Suprapubic skin (tissue), 3 donors: Measurements from ENCODE around the gene DRD1.

ENCODE experiments used
- POLR2AphosphoS5 ChIP-seq, 3 donors: sonication (generic); formaldehyde crosslinking; IDR thresholded peaks; one replicate each; pipeline ENCODE4 v1.6.1; 2017; ENCODE audit warnings: antibody characterized with exemption in 3 of 3
- TF ChIP-seq, protein P1 (sequence below), 2 donors: fragments of 200-600 bp in 1 of 2; fragments of 450-650 bp in 1 of 2; sonication (generic) in 1 of 2; IDR thresholded peaks; one replicate each; pipeline ENCODE4 v1.5.1; 2016 to 2019; ENCODE audit warnings: antibody characterized with exemption in 2 of 2, mild to moderate bottlenecking in 1 of 2, moderate library complexity in 1 of 2

DNA sequence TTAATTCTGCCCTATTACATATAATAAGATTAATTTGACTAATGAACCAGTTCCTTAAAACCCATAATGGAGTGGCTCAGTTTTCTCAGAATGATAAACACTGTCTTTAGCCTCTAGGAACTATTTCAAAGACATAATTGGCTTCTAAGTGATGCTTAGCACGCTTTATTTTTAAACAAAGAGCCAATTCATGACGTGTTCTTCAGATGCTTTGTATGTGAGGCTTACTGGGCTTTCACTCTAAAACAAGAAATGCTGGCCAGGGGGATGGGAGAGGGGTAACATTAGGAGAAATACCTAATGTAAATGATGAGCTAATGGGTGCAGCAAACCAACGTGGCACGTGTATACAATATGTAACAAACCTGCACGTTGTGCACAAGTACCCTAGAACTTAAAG, 26.8 kb upstream of the DRD1 start:
- TF ChIP-seq, protein P1, sequence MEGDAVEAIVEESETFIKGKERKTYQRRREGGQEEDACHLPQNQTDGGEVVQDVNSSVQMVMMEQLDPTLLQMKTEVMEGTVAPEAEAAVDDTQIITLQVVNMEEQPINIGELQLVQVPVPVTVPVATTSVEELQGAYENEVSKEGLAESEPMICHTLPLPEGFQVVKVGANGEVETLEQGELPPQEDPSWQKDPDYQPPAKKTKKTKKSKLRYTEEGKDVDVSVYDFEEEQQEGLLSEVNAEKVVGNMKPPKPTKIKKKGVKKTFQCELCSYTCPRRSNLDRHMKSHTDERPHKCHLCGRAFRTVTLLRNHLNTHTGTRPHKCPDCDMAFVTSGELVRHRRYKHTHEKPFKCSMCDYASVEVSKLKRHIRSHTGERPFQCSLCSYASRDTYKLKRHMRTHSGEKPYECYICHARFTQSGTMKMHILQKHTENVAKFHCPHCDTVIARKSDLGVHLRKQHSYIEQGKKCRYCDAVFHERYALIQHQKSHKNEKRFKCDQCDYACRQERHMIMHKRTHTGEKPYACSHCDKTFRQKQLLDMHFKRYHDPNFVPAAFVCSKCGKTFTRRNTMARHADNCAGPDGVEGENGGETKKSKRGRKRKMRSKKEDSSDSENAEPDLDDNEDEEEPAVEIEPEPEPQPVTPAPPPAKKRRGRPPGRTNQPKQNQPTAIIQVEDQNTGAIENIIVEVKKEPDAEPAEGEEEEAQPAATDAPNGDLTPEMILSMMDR (IDR thresholded peaks at IDR 0.05) = no peak
- TF ChIP-seq POLR2AphosphoS5 (IDR thresholded peaks at IDR 0.05) = no peak
